K562 (cell line): Measurements from ENCODE around the gene MYO1E. TPM values are rescaled to one million over a fixed set of nuclear protein-coding genes. Genes with fewer than 3 reads are reported as not detected.

Experiments
- ATAC-seq: fragments of 200-7000 bp; cut with Tn5 transposase; 3 replicates; pipeline ENCODE4 v1.9.1; 2020; ENCODE audit warnings: moderate library complexity
- BruUV-seq: library from RNA; stranded (reverse); fragments of 400-500 nt; replicated peaks from 2 replicates; lab custom pipeline; 2021; lab: Mats Ljungman, UMichigan
- CTCF ChIA-PET: fragments of 300-600 bp; formaldehyde crosslinking; extraction: SDS; loops from one replicate; lab custom pipeline; 2021; ENCODE audit warnings: low intra/inter-chr PET ratio; lab: Yijun Ruan, JAX
- POLR2A ChIA-PET: fragments of 300-600, 350-650 bp; sonication (Branson Sonifier 250); formaldehyde crosslinking; extraction: SDS; loops from one replicate; lab custom pipeline; 2021; ENCODE audit warnings: antibody characterized with exemption, inconsistent platforms; lab: Yijun Ruan, JAX
- DNase-seq, 4 experiments: peaks; one replicate each; pipeline versions ENCODE4 v3.0.0 to v3.0.0-alpha.2; 2011 to 2018; ENCODE audit warnings: low spot score in 3 of 4, mixed read lengths in 3 of 4; ENCODE audit errors: extremely low read depth in 1 of 4
- FAIRE-seq: peaks from 2 replicates; lab custom pipeline; 2011; peaks lifted over from hg19 to GRCh38; lab: Jason Lieb, UNC
- H2AFZ ChIP-seq: 2 replicates; pipeline ENCODE4 v1.6.0; 2011; ENCODE audit warnings: low read depth, low read length, control low read depth, inconsistent platforms
- H3K27ac ChIP-seq: fragments of 200-600 bp; 3 replicates; pipeline ENCODE4 v1.8.0; 2011; ENCODE audit warnings: low read depth, mild to moderate bottlenecking, control low read depth, inconsistent platforms, low read length, moderate library complexity, mixed read lengths; ENCODE audit errors: extremely low read depth
- H3K27me3 ChIP-seq, 2 experiments: fragments of 300-600 bp in 1 of 2; 2 replicates in 1 of 2; 3 replicates in 1 of 2; pipeline versions ENCODE4 v1.6.0 to v1.8.0; 2011; ENCODE audit warnings: inconsistent platforms in 2 of 2, low read length in 2 of 2, mild to moderate bottlenecking in 1 of 2, mixed read lengths in 1 of 2, moderate library complexity in 1 of 2; ENCODE audit not compliant: control insufficient read depth in 2 of 2, insufficient read depth in 2 of 2
- H3K36me3 ChIP-seq: fragments of 300-600 bp; 3 replicates; pipeline ENCODE4 v1.8.0; 2011; ENCODE audit warnings: mild to moderate bottlenecking, low read length, inconsistent platforms; ENCODE audit not compliant: control insufficient read depth, insufficient read depth
- H3K4me1 ChIP-seq, 2 experiments: fragments of 200-600 bp in 1 of 2; replicated peaks in 1 of 2; 2 replicates in 1 of 2; 3 replicates in 1 of 2; pipeline versions ENCODE4 v1.5.1 to v1.8.0; 2011; ENCODE audit warnings: inconsistent platforms in 2 of 2, low read length in 2 of 2, mild to moderate bottlenecking in 1 of 2, mixed read lengths in 1 of 2, moderate library complexity in 1 of 2; ENCODE audit not compliant: control insufficient read depth in 2 of 2, insufficient read depth in 2 of 2
- H3K4me2 ChIP-seq: 2 replicates; pipeline ENCODE4 v1.6.1; 2011; ENCODE audit warnings: low read length, control low read depth, inconsistent platforms, mixed read lengths; ENCODE audit not compliant: insufficient read depth
- H3K4me3 ChIP-seq: fragments of 200-600 bp; sonication (generic), shearing (Covaris generic); 2 replicates; pipeline ENCODE4 v1.5.1; 2016; ENCODE audit warnings: control low read depth, inconsistent platforms
- H3K79me2 ChIP-seq: fragments of 200-600 bp; 3 replicates; pipeline ENCODE4 v1.8.0; 2011; ENCODE audit warnings: low read length, inconsistent platforms; ENCODE audit not compliant: control insufficient read depth, insufficient read depth
- H3K9ac ChIP-seq, 2 experiments: 2 replicates each; pipeline versions ENCODE4 v1.6.0 to v1.6.1; 2011; ENCODE audit warnings: low read depth in 2 of 2, low read length in 2 of 2, control low read depth in 1 of 2, inconsistent platforms in 1 of 2, mild to moderate bottlenecking in 1 of 2, mixed read lengths in 1 of 2; ENCODE audit not compliant: insufficient read depth in 1 of 2
- H3K9me1 ChIP-seq: one replicate; pipeline ENCODE4 v1.6.0; 2011; ENCODE audit warnings: inconsistent platforms, mild to moderate bottlenecking, low read length, moderate library complexity; ENCODE audit not compliant: control insufficient read depth, insufficient read depth
- H3K9me3 ChIP-seq: replicated peaks from 2 replicates; pipeline ENCODE4 v1.5.1; 2011; ENCODE audit warnings: low read depth, low read length, inconsistent platforms; ENCODE audit not compliant: control insufficient read depth, insufficient read depth
- H4K20me1 ChIP-seq: replicated peaks from 2 replicates; pipeline ENCODE4 v1.6.1; 2011; ENCODE audit warnings: low read length, inconsistent platforms, mixed read lengths; ENCODE audit not compliant: control insufficient read depth, insufficient read depth
- FOXK2 ChIP-seq, 2 experiments: fragments of 450-650 bp; IDR thresholded peaks in 1 of 2; conservative IDR thresholded peaks in 1 of 2; 2 replicates each; pipeline ENCODE4 v1.6.1; 2016; ENCODE audit warnings: low read depth in 2 of 2, mild to moderate bottlenecking in 1 of 2
- FUS ChIP-seq: fragments of 200-400 bp; formaldehyde crosslinking; optimal IDR thresholded peaks from 2 replicates; pipeline ENCODE3; 2017; ENCODE audit warnings: low read depth, low read length
- GTF2E2 ChIP-seq: fragments of 200-800 bp; sonication (Bioruptor generic); IDR thresholded peaks from 2 replicates; pipeline ENCODE4 v1.6.1; 2016; ENCODE audit warnings: missing genetic modification characterization, missing compliant biosample characterization
- KHSRP ChIP-seq: fragments of 450-650 bp; IDR thresholded peaks from 2 replicates; pipeline ENCODE4 v1.6.1; 2017
- NCOA4 ChIP-seq: fragments of 450-650 bp; IDR thresholded peaks from 2 replicates; pipeline ENCODE4 v1.6.1; 2018; ENCODE audit warnings: mild to moderate bottlenecking; ENCODE audit not compliant: partially characterized antibody
- ZEB2 ChIP-seq: fragments of 450-650 bp; IDR thresholded peaks from 2 replicates; pipeline ENCODE4 v1.6.1; 2016
- ZNF134 ChIP-seq: fragments of 250-450 bp; sonication (Bioruptor Pico); conservative IDR thresholded peaks from 2 replicates; pipeline ENCODE4 v1.4.0; 2020
- ZNF197 ChIP-seq: fragments of 200-800 bp; sonication (Bioruptor generic); IDR thresholded peaks from 2 replicates; pipeline ENCODE4 v1.6.1; 2016; ENCODE audit warnings: low read depth, missing genetic modification characterization, missing compliant biosample characterization
- ZNF589 ChIP-seq: fragments of 200-800 bp; sonication (Bioruptor generic); IDR thresholded peaks from 2 replicates; pipeline ENCODE4 v1.6.1; 2016; ENCODE audit warnings: low read depth, missing genetic modification characterization, missing compliant biosample characterization
- ZSCAN29 ChIP-seq: fragments of 450-650 bp; IDR thresholded peaks from 2 replicates; pipeline ENCODE4 v1.6.1; 2017
- WGBS: fragments of 100-300 bp; shearing (Covaris generic); methylation state at CpG from one replicate; pipeline ENCODE4 v1.1.6; 2016; ENCODE audit warnings: low coverage, mixed read lengths; ENCODE audit not compliant: insufficient coverage; ENCODE audit errors: missing lambda C conversion rate; 5-methylcytosine and 5-hydroxymethylcytosine counted together
- in situ Hi-C: fragments of 300-500 bp; cut with MboI; formaldehyde crosslinking; loops from 4 replicates; pipeline ENCODE4 v1.15.0; 2018; ENCODE audit warnings: inconsistent platforms, mixed read lengths
- intact Hi-C: fragments of 100-400 bp; cut with micrococcal nuclease; formaldehyde crosslinking; loops from 2 replicates; pipeline ENCODE4 v1.14.2; 2022
- polyA plus RNA-seq, 8 experiments: library from polyadenylated mRNA; depleted of rRNA in 4 of 8; stranded (reverse) in 5 of 8; unstranded in 3 of 8; fragments of >200 nt; fragmentation: Nextera tagmentation in 2 of 8; fragmentation: Illumina TruSeq in 1 of 8; extraction: Ambion mirVana in 2 of 8; extraction: Trizol in 1 of 8; gene quantifications; 2 replicates each; pipeline versions ENCODE4 v1.2.1 to v1.2.3, GENCODE V29; 2011 to 2014; ENCODE audit warnings: inconsistent platforms in 1 of 8, missing spikeins in 1 of 8
- total RNA-seq, 7 experiments: library from RNA; depleted of rRNA in 6 of 7; stranded (reverse); fragments of >200 nt in 6 of 7; fragmentation: Illumina TruSeq in 2 of 7; extraction: Trizol in 2 of 7; gene quantifications; 2 replicates each; pipeline versions ENCODE4 v1.2.1 to v1.2.3, GENCODE V29; 2011 to 2021; ENCODE audit warnings: low replicate concordance in 1 of 7
- TF ChIP-seq, protein P1 (sequence below): IDR thresholded peaks from 3 replicates; pipeline ENCODE4 v1.6.1; 2011; ENCODE audit warnings: borderline replicate concordance, mild to moderate bottlenecking; ENCODE audit not compliant: insufficient read length, insufficient read depth
- TF ChIP-seq, protein P2 (sequence below): sonication (generic); formaldehyde crosslinking; IDR thresholded peaks from 2 replicates; pipeline ENCODE4 v1.8.1; 2023; ENCODE audit warnings: mild to moderate bottlenecking, missing genetic modification reagents, moderate library complexity
- TF ChIP-seq, protein P3 (sequence below): sonication (generic); formaldehyde crosslinking; IDR thresholded peaks from 2 replicates; pipeline ENCODE4 v1.8.0; 2022; ENCODE audit warnings: mild to moderate bottlenecking, missing genetic modification reagents

The MYO1E gene
- total and polyA plus RNA-seq, 9 of the 15 experiments (the other 6 are each of a cell fraction or from before 2014, with no cell fraction given), result under 0.01 to 0.44 (median 0.01) TPM; not detected in 6

DNA sequence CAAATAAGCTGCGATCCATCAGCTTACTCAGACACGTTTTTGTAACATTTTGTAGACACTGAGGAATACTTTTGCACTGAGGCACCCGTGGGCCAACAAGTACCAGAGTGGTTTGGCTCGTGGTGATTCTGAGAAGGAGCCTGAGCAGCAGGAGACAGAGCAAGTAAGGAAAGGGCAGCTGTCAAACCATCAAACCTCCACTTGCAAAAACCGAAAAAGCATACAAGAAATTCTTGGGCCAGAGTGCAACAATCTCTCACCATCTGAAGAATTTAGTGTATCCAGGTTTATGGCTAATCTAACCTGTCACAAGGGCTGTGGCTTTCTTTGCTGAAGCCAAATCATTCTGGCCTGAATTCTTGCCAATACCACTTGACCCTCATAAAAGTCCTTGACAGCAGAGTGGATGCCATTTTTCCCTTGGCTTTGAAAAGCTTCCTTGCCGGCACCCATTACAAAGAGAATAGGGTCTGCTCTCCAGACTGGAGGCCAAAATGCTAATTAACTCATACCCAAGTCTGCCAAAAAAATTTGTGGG, 56.7 kb downstream of the MYO1E start:
- Histone ChIP-seq H3K27ac (no peak overlapping the region), H3K27me3 (peaks cover 8 to 9% of the 10 kb centered on the region in 2 experiments; a peak in 3 of 5 replicates), H3K4me3 (no peak overlapping the region), H4K20me1 (no peaks in the 10 kb centered on the region), H3K36me3 (no peaks in the 10 kb centered on the region), H2AFZ (no peak overlapping the region), H3K4me2 (no peak overlapping the region), H3K9me1 (no peaks in the 10 kb centered on the region), H3K79me2 (no peaks in the 10 kb centered on the region), H3K9ac (no peak overlapping the region), H3K9me3 (0 out of 2 replicates have a peak, but pooled peaks cover 2% of the 10 kb centered on the region), H3K4me1 (no peaks in the 10 kb centered on the region)
- DNase-seq (no peak), FAIRE-seq (no peak), ATAC-seq (no peak)
- CTCF ChIA-PET, result no interaction called here
- no TSS peak for BruUV-seq
- intact Hi-C loops (no loop called here), in situ Hi-C loops (no loop called here)
- TF ChIP-seq FOXK2 (conservative IDR thresholded peaks at IDR 0.05 in 1 of 2, IDR thresholded peaks at IDR 0.05 in 1 of 2; ENCODE audit: low read depth in 2 of 2) (no peak), ZNF197 (CRISPR knock-in tag) (no peak), ZEB2 (no peak), GTF2E2 (tag) (no peak), ZNF134 (CRISPR knock-in tag) (no peak), NCOA4 (no peak), KHSRP (no peak), ZNF589 (no peak), ZSCAN29 (no peak), FUS (no peak)
- TF ChIP-seq, protein P1, sequence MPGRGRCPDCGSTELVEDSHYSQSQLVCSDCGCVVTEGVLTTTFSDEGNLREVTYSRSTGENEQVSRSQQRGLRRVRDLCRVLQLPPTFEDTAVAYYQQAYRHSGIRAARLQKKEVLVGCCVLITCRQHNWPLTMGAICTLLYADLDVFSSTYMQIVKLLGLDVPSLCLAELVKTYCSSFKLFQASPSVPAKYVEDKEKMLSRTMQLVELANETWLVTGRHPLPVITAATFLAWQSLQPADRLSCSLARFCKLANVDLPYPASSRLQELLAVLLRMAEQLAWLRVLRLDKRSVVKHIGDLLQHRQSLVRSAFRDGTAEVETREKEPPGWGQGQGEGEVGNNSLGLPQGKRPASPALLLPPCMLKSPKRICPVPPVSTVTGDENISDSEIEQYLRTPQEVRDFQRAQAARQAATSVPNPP, result no peak
- TF ChIP-seq, protein P2, sequence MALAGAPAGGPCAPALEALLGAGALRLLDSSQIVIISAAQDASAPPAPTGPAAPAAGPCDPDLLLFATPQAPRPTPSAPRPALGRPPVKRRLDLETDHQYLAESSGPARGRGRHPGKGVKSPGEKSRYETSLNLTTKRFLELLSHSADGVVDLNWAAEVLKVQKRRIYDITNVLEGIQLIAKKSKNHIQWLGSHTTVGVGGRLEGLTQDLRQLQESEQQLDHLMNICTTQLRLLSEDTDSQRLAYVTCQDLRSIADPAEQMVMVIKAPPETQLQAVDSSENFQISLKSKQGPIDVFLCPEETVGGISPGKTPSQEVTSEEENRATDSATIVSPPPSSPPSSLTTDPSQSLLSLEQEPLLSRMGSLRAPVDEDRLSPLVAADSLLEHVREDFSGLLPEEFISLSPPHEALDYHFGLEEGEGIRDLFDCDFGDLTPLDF (CRISPR knock-in tag), result no peak
- TF ChIP-seq, protein P3, sequence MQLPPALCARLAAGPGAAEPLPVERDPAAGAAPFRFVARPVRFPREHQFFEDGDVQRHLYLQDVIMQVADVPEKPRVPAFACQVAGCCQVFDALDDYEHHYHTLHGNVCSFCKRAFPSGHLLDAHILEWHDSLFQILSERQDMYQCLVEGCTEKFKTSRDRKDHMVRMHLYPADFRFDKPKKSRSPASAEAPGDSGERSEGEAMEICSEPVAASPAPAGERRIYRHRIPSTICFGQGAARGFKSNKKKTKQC (CRISPR knock-in tag), result no peak
- POLR2A ChIA-PET, result interaction anchor here (0.6 kb wide), 1 partner anchor 1852 kb away, joined by 4 read pairs; no protein-coding TSS in a partner anchor
- WGBS, result 0% methylated on average over 6 of the region's 6 CpGs
